ENCODE measurements around the gene FOXL2. TPM values are rescaled to one million over a fixed set of nuclear protein-coding genes. Genes with fewer than 3 reads are reported as not detected.

FOXL2 gene
- total RNA-seq, 1 donor from 2014 or later: 6.8 TPM

DNA sequence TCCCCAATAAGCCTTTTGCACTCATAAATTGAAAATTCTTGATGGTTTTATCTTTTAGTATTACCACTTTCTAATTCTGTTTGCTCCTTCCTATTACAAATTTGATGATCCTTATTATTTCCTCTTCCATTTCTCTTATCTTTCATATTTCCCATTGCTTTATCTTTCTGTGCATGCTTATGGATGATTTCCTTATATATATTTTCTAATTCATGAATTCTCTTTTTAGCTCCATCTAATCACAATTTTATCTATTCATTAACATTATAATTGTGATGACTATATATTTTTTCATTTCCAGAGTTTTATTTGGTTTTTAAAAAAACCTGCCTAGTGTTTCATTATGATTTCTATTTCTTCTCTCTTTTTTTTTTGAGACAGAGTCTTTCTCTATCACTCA is 18.0 kb upstream of the FOXL2 start:
- TF ChIP-seq, protein P1, sequence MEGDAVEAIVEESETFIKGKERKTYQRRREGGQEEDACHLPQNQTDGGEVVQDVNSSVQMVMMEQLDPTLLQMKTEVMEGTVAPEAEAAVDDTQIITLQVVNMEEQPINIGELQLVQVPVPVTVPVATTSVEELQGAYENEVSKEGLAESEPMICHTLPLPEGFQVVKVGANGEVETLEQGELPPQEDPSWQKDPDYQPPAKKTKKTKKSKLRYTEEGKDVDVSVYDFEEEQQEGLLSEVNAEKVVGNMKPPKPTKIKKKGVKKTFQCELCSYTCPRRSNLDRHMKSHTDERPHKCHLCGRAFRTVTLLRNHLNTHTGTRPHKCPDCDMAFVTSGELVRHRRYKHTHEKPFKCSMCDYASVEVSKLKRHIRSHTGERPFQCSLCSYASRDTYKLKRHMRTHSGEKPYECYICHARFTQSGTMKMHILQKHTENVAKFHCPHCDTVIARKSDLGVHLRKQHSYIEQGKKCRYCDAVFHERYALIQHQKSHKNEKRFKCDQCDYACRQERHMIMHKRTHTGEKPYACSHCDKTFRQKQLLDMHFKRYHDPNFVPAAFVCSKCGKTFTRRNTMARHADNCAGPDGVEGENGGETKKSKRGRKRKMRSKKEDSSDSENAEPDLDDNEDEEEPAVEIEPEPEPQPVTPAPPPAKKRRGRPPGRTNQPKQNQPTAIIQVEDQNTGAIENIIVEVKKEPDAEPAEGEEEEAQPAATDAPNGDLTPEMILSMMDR (IDR thresholded peaks at IDR 0.05; ENCODE audit: unreplicated experiment): no peak
- no peak overlapping the region for H3K27ac Mint-ChIP-seq (ENCODE audit: unreplicated experiment)
- DNase-seq (ENCODE audit: low spot score): no peak
- H3K4me3 Mint-ChIP-seq (ENCODE audit: unreplicated experiment): no peak overlapping the region
- no peaks in the 10 kb centered on the region for H3K9me3 Mint-ChIP-seq (ENCODE audit: unreplicated experiment)
- peaks cover 21% of the 10 kb centered on the region for H3K4me1 Mint-ChIP-seq (ENCODE audit: unreplicated experiment)
- peaks cover 3% of the 10 kb centered on the region for H3K27me3 Mint-ChIP-seq (ENCODE audit: unreplicated experiment)
- H3K36me3 Mint-ChIP-seq (ENCODE audit: low read depth, unreplicated experiment): peaks cover 3% of the 10 kb centered on the region

DNA sequence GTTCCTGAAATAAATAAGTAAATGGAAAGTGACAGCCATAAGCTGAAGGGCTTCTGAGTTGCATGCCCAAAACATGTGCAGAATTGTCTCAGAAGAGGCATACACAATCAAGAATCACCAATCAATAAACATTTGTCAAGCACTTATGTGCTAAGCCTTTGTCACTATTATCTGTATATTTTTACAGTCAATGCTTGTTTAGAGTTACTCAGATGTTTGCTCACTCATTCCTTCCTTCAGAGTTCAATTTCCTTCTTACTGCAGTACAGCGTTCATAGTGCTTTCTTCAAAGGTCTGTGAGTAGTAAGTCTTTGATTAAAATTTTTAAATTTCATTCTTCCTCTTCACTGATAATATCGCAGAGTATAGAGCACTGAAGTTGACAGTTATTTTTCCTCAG is 17.3 kb upstream of the FOXL2 start:
- Mint-ChIP-seq H3K27ac (ENCODE audit: unreplicated experiment) (no peak overlapping the region), H3K4me1 (ENCODE audit: unreplicated experiment) (peaks cover 21% of the 10 kb centered on the region), H3K36me3 (ENCODE audit: low read depth, unreplicated experiment) (peaks cover 3% of the 10 kb centered on the region), H3K9me3 (ENCODE audit: unreplicated experiment) (no peaks in the 10 kb centered on the region), H3K27me3 (ENCODE audit: unreplicated experiment) (peaks cover 3% of the 10 kb centered on the region), H3K4me3 (ENCODE audit: unreplicated experiment) (no peak overlapping the region)
- no peak for DNase-seq (ENCODE audit: low spot score)
- TF ChIP-seq, protein P1 (IDR thresholded peaks at IDR 0.05; ENCODE audit: unreplicated experiment): no peak

DNA sequence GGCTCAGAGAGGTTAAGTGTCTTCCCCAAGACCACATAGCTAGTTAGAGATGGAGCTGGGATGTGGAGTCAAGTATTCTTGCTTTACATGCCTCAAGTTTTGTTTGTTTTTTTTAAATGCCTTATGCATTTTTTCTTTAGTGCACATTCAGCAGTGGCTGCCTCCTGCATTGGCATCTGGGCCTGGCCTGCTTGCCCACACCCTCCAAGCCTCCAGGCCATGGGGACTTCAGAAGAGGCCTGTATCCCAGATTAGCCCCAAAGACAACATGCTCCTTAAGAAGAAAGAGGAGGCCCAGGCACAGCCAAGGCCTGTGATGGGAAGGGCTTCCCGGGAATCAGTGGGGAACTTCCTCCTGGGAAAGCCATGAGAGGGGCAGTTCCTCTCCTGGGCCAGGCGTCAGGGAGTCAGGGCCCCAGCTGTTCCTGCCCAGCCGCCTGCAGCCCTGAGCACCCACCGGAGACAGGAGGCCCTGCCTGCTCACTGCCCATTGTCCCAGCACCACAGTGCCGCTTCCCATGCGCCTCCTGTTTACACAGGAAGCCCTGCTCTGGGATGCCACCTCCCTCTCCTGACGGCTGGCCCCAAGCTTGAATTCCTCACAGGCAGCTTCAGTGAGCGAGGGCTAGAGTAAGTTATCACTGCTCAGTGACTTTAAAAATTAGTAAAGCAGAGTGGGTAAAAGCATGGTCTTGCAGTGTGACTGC is 16.1 kb upstream of the FOXL2 start:
- H3K27ac Mint-ChIP-seq (ENCODE audit: unreplicated experiment): peak overlapping the region; percentile 68
- H3K4me1 Mint-ChIP-seq (ENCODE audit: unreplicated experiment): peaks cover 28% of the 10 kb centered on the region
- peak; percentile 60 for DNase-seq (ENCODE audit: low spot score)
- TF ChIP-seq, protein P1 (IDR thresholded peaks at IDR 0.05; ENCODE audit: unreplicated experiment): no peak
- H3K36me3 Mint-ChIP-seq (ENCODE audit: low read depth, unreplicated experiment): peaks cover 3% of the 10 kb centered on the region
- no peaks in the 10 kb centered on the region for H3K9me3 Mint-ChIP-seq (ENCODE audit: unreplicated experiment)
- peaks cover 3% of the 10 kb centered on the region for H3K27me3 Mint-ChIP-seq (ENCODE audit: unreplicated experiment)
- H3K4me3 Mint-ChIP-seq (ENCODE audit: unreplicated experiment): no peak overlapping the region

DNA sequence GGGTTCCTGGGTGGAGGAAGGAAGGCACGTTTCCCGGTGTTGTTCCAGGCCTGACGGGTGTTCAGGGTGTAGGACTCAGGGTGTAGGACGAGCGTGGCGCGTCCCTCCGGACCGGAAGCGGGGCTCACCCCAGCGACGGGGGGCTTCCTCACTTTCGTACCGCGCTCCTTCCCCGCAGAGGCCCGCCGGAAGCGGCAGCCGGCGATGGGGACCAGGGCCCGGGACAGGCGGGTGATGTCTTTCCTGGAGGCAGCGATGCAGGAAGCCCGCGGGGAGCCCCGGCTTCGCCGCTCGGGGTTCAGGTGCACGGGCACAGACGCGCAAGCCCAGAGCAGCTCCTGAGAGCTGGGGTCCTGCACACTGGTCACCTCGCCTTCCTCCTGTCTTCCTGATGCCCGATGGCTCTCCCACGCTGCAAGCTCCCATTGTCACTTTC is 13.5 kb upstream of the FOXL2 start:
- peaks cover 38% of the 10 kb centered on the region for H3K4me1 Mint-ChIP-seq (ENCODE audit: unreplicated experiment)
- no peaks in the 10 kb centered on the region for H3K36me3 Mint-ChIP-seq (ENCODE audit: low read depth, unreplicated experiment)
- no peaks in the 10 kb centered on the region for H3K9me3 Mint-ChIP-seq (ENCODE audit: unreplicated experiment)
- no peak for DNase-seq (ENCODE audit: low spot score)
- H3K27ac Mint-ChIP-seq (ENCODE audit: unreplicated experiment): no peak overlapping the region
- H3K27me3 Mint-ChIP-seq (ENCODE audit: unreplicated experiment): peaks cover 2% of the 10 kb centered on the region
- TF ChIP-seq, protein P1 (IDR thresholded peaks at IDR 0.05; ENCODE audit: unreplicated experiment): no peak
- H3K4me3 Mint-ChIP-seq (ENCODE audit: unreplicated experiment): no peak overlapping the region

DNA sequence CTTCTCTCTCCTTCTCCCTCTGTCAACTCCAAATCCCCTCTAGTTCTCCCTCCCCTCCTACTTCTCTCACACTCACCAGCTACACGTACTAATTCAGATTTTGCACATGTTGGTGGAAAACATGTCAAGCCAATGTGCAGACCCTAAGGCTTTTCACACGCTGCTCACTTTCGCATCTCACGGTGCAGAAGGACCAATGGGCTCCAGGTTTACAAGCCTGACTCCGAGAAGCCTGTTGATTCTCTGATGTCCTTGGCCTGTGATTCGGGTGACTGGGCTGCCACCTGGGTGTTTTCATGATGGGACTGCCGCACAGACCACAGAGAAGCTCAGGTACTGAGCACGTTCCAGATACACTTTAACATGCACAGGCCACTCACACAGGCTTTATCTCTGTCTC is 3.8 kb upstream of the FOXL2 start:
- peaks cover 9% of the 10 kb centered on the region for H3K36me3 Mint-ChIP-seq (ENCODE audit: low read depth, unreplicated experiment)
- peak overlapping the region; percentile 16 for H3K4me3 Mint-ChIP-seq (ENCODE audit: unreplicated experiment)
- DNase-seq (ENCODE audit: low spot score): no peak
- no peaks in the 10 kb centered on the region for H3K9me3 Mint-ChIP-seq (ENCODE audit: unreplicated experiment)
- TF ChIP-seq, protein P1 (IDR thresholded peaks at IDR 0.05; ENCODE audit: unreplicated experiment): no peak
- H3K27me3 Mint-ChIP-seq (ENCODE audit: unreplicated experiment): peaks cover 17% of the 10 kb centered on the region
- peaks cover 37% of the 10 kb centered on the region for H3K4me1 Mint-ChIP-seq (ENCODE audit: unreplicated experiment)
- H3K27ac Mint-ChIP-seq (ENCODE audit: unreplicated experiment): no peak overlapping the region
